GM12873 (cell line): ENCODE measurements around the gene ZNF526.

Experiments
- CTCF ChIP-seq: IDR thresholded peaks from 2 replicates; pipeline ENCODE4 v1.5.1; 2012; ENCODE audit warnings: low read depth, mild to moderate bottlenecking, moderate library complexity, low read length, control low read depth; ENCODE audit not compliant: insufficient read depth; ENCODE audit errors: missing control alignments

Gene ZNF526

GRCh38 chr19:42249149-42249750, 29.1 kb downstream of the ZNF526 start:
- TF ChIP-seq CTCF: no peak

- no peak for TF ChIP-seq CTCF
Observed at GRCh38 chr19:42249769-42250168, 29.7 kb downstream of the ZNF526 start.

GRCh38 chr19:42250183-42250665, 30.1 kb downstream of the ZNF526 start:
- no peak for TF ChIP-seq CTCF

- no peak for TF ChIP-seq CTCF
Observed at GRCh38 chr19:42250666-42251531, 30.8 kb downstream of the ZNF526 start.

- TF ChIP-seq CTCF: no peak
Observed at GRCh38 chr19:42251572-42252358, 31.7 kb downstream of the ZNF526 start.

GRCh38 chr19:42252365-42253244, 32.5 kb downstream of the ZNF526 start:
- TF ChIP-seq CTCF: no peak
